Measurements from ENCODE around the gene PROB1. TPM values are rescaled to one million over a fixed set of nuclear protein-coding genes. Genes with fewer than 3 reads are reported as not detected.

The PROB1 gene
- total and polyA plus RNA-seq, 9 of the 15 experiments (the other 6 are each of a cell fraction or from before 2014, with no cell fraction given): 0.01 to 1.8 (median 0.47) TPM

GRCh38 chr5:139341689-139342422, 53.0 kb downstream of the PROB1 start, which contains the start of gene PAIP2 (continued):
- TF ChIP-seq ZMIZ1 (IDR thresholded peaks at IDR 0.05; ENCODE audit: low read depth in 2 of 2, low read length in 2 of 2) (no peak), CHAMP1 (IDR thresholded peaks at IDR 0.05) (no peak), OTX1 (CRISPR knock-in tag; IDR thresholded peaks at IDR 0.05) (no peak), DEAF1 (CRISPR knock-in tag; IDR thresholded peaks at IDR 0.05) (no peak), HDAC1 (IDR thresholded peaks at IDR 0.05) (peak in 1 of 2 experiments; percentile 83; a peak in 2 of 4 replicates), PRPF4 (IDR thresholded peaks at IDR 0.05; ENCODE audit: insufficient read depth, low read depth, low read length, poor library complexity, severe bottlenecking) (peak; percentile 64), RBM22 (IDR thresholded peaks at IDR 0.05; ENCODE audit: low read depth, low read length, poor library complexity, severe bottlenecking) (peak; percentile 68), ZBTB7A (IDR thresholded peaks at IDR 0.05; ENCODE audit: borderline replicate concordance, control insufficient read depth, low read depth, low read length) (peak; percentile 92), ZNF3 (CRISPR knock-in tag; IDR thresholded peaks at IDR 0.05) (no peak), POLR3G (IDR thresholded peaks at IDR 0.05; ENCODE audit: extremely low read depth, insufficient read length, insufficient replicate concordance) (no peak), C11orf30 (IDR thresholded peaks at IDR 0.05; ENCODE audit: low read depth) (peak; percentile 42; the same call in 1 of the 2 replicates), SMC3 (conservative IDR thresholded peaks at IDR 0.05; ENCODE audit: insufficient read depth, low read depth, low read length) (0 out of 2 replicates have a peak, but pooled peaks have one; percentile 31), ZNF121 (CRISPR knock-in tag; conservative IDR thresholded peaks at IDR 0.05) (no peak), ZNF347 (CRISPR knock-in tag; IDR thresholded peaks at IDR 0.05; ENCODE audit: low read depth) (no peak), ZNF583 (CRISPR knock-in tag; IDR thresholded peaks at IDR 0.05) (no peak), ZNF436 (CRISPR knock-in tag; IDR thresholded peaks at IDR 0.05) (no peak), MEIS2 (IDR thresholded peaks at IDR 0.05; ENCODE audit: partially characterized antibody) (peak; percentile 92), SUPT5H (IDR thresholded peaks at IDR 0.05) (peak; percentile 98), NR4A1 (CRISPR knock-in tag; IDR thresholded peaks at IDR 0.05) (no peak), NR4A1 (tag; IDR thresholded peaks at IDR 0.05) (no peak), POLR3A (IDR thresholded peaks at IDR 0.05; ENCODE audit: borderline replicate concordance, extremely low read depth, insufficient read depth, insufficient read length) (no peak)
